Activated CD8-positive, alpha-beta T cell treated with anti-CD3 and anti-CD28 coated beads, Interleukin-2, amount 10 ng/mL, durations not matched to agents 7 days and 5 days (primary cell): ENCODE data around the gene EXOC4. TPM values are rescaled to one million over a fixed set of nuclear protein-coding genes. Genes with fewer than 3 reads are reported as not detected.

ENCODE experiments used
- ATAC-seq: fragments of 150-1000 bp; cut with Tn5 transposase; one replicate; pipeline ENCODE4 v1.10.0; 2021; ENCODE audit warnings: moderate library complexity
- CTCF ChIA-PET: fragments of 350-600 bp; sonication (Branson Sonifier 250); formaldehyde crosslinking; loops from one replicate; lab custom pipeline; 2021; ENCODE audit warnings: antibody characterized with exemption; lab: Charles Lee
- POLR2A ChIA-PET: fragments of 350-600 bp; sonication (Branson Sonifier 250); formaldehyde crosslinking; loops from one replicate; lab custom pipeline; 2021; ENCODE audit warnings: antibody characterized with exemption; lab: Charles Lee
- DNase-seq: peaks from one replicate; pipeline ENCODE4 v3.0.0-alpha.2; 2020
- H3K27ac Mint-ChIP-seq: one replicate; pipeline ENCODE4 v1.8.0; 2021; ENCODE audit warnings: mild to moderate bottlenecking, mixed read lengths
- H3K27me3 Mint-ChIP-seq: one replicate; pipeline ENCODE4 v1.8.0; 2021; ENCODE audit warnings: low read depth, mixed read lengths
- H3K36me3 Mint-ChIP-seq: one replicate; pipeline ENCODE4 v1.8.0; 2021; ENCODE audit warnings: low read depth, mixed read lengths
- H3K4me1 Mint-ChIP-seq: one replicate; pipeline ENCODE4 v1.8.0; 2021; ENCODE audit warnings: low read depth, mixed read lengths
- H3K4me3 Mint-ChIP-seq: one replicate; pipeline ENCODE4 v1.8.0; 2021; ENCODE audit warnings: mild to moderate bottlenecking, mixed read lengths
- H3K9me3 Mint-ChIP-seq: one replicate; pipeline ENCODE4 v1.8.0; 2022; ENCODE audit warnings: mixed read lengths; ENCODE audit not compliant: insufficient read depth
- total RNA-seq, 2 experiments: library from RNA; stranded (reverse); gene quantifications; one replicate each; pipeline ENCODE4 v1.2.3, GENCODE V29; 2021

EXOC4 gene
- total RNA-seq, 2 experiments from 2014 or later: 68.2 to 75.1 TPM

DNA sequence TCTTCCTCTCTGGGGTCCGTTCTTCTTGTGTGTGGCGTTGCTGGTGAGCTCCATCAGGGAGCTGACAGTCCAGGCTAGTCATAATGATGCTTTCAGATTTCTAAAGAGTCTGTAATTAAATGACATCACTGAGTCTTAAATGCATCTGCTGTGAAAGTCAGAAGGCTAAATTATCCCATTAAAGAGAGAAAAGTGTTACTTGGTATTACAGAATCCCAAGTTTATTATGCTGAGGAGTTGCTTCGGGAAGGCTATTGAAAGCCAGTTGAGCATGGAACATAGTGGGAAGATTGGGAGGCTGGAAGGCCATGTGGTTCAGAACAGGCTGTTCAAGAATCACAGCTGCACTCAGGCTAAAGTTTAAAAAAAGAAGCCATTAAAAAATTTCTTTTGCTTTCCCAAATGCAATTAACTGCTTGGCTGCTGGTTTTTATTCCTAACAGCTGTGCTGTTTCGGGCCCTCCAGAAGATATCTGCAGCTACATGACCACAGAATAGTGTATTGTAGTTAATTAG is 531.7 kb downstream of the EXOC4 start:
- Mint-ChIP-seq H3K4me1 (no peaks in the 10 kb centered on the region), H3K27me3 (no peaks in the 10 kb centered on the region), H3K4me3 (no peak overlapping the region), H3K9me3 (peaks cover 4% of the 10 kb centered on the region), H3K27ac (no peak overlapping the region), H3K36me3 (no peaks in the 10 kb centered on the region)
- POLR2A ChIA-PET: no interaction called here
- ATAC-seq (no peak), DNase-seq (no peak)
- CTCF ChIA-PET: no interaction called here

DNA sequence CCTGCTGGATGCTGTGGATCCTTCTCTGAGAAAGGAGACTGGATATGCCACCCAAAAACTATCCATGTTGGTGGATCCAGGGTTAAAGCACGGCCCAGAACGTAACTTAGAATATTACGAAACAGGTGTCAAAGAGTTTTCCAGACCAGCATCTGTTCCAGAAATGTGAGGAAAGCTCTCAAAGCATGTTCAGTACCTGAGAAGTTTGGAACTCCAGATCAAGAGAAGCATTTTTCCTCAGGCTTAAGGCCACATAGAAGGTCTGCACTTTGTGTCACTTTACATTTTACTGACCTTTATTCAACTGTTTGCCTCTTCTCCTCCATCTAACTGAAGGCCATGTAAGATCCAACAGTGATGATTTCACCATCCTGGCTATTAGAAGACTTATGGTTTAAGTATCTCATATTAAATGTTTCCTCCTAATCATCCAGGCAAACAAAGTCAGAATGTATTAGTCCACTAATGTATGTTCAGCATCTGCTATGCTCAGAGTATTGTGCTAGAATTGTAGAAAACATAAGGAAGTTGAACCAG is 533.6 kb downstream of the EXOC4 start:
- DNase-seq (no peak), ATAC-seq (no peak)
- ChIA-PET POLR2A (no interaction called here), CTCF (no interaction called here)
- no peaks in the 10 kb centered on the region for H3K4me1 Mint-ChIP-seq
- no peak overlapping the region for H3K27ac Mint-ChIP-seq
- H3K4me3 Mint-ChIP-seq: no peak overlapping the region
- no peaks in the 10 kb centered on the region for H3K9me3 Mint-ChIP-seq
- H3K27me3 Mint-ChIP-seq: no peaks in the 10 kb centered on the region
- H3K36me3 Mint-ChIP-seq: no peaks in the 10 kb centered on the region

GRCh38 chr7:133789974-133790373 is 537.1 kb downstream of the EXOC4 start:
- H3K4me3 Mint-ChIP-seq: no peak overlapping the region
- POLR2A ChIA-PET: no interaction called here
- H3K4me1 Mint-ChIP-seq: no peaks in the 10 kb centered on the region
- no peaks in the 10 kb centered on the region for H3K27me3 Mint-ChIP-seq
- H3K9me3 Mint-ChIP-seq: no peaks in the 10 kb centered on the region
- no peaks in the 10 kb centered on the region for H3K36me3 Mint-ChIP-seq
- DNase-seq: no peak
- CTCF ChIA-PET: no interaction called here
- ATAC-seq: no peak
- no peak overlapping the region for H3K27ac Mint-ChIP-seq

DNA sequence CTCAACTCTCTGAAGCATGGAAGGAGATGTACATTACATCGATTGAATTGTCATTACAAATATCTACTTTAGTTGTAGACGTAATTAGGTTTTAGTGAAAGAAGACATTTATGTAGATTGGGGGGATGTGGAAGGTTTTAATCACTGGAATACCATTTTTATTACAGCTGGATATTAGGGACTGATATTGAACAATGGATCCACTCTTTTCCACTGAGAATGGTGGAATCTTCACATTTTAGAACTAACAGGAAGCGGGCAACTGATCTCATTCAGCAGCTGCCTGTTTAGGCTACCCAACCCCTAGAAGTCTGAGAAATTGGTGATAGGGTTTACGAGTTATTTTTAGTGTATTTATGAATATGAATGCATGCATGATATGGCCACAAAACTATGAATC is 538.0 kb downstream of the EXOC4 start:
- POLR2A ChIA-PET: no interaction called here
- Mint-ChIP-seq H3K36me3 (no peaks in the 10 kb centered on the region), H3K27me3 (no peaks in the 10 kb centered on the region), H3K9me3 (no peaks in the 10 kb centered on the region), H3K4me3 (no peak overlapping the region), H3K27ac (no peak overlapping the region), H3K4me1 (no peaks in the 10 kb centered on the region)
- no peak for ATAC-seq
- no peak for DNase-seq
- CTCF ChIA-PET: no interaction called here

- no peak for DNase-seq
Observed at GRCh38 chr7:133794479-133794878, 541.6 kb downstream of the EXOC4 start.

GRCh38 chr7:133795068-133795665 is 542.3 kb downstream of the EXOC4 start:
- Mint-ChIP-seq H3K27ac (no peak overlapping the region), H3K27me3 (no peaks in the 10 kb centered on the region), H3K9me3 (no peaks in the 10 kb centered on the region), H3K36me3 (no peaks in the 10 kb centered on the region), H3K4me3 (no peak overlapping the region), H3K4me1 (no peaks in the 10 kb centered on the region)
- ChIA-PET CTCF (no interaction called here), POLR2A (no interaction called here)
- DNase-seq: no peak
- ATAC-seq: no peak

More at GRCh38 chr7:133794479-133794878, 541.6 kb downstream of the EXOC4 start:
- no peaks in the 10 kb centered on the region for H3K9me3 Mint-ChIP-seq
- H3K27ac Mint-ChIP-seq: no peak overlapping the region
- ChIA-PET CTCF (no interaction called here), POLR2A (no interaction called here)
- ATAC-seq: no peak
- H3K4me3 Mint-ChIP-seq: no peak overlapping the region
- no peaks in the 10 kb centered on the region for H3K27me3 Mint-ChIP-seq
- H3K36me3 Mint-ChIP-seq: no peaks in the 10 kb centered on the region
- no peaks in the 10 kb centered on the region for H3K4me1 Mint-ChIP-seq

DNA sequence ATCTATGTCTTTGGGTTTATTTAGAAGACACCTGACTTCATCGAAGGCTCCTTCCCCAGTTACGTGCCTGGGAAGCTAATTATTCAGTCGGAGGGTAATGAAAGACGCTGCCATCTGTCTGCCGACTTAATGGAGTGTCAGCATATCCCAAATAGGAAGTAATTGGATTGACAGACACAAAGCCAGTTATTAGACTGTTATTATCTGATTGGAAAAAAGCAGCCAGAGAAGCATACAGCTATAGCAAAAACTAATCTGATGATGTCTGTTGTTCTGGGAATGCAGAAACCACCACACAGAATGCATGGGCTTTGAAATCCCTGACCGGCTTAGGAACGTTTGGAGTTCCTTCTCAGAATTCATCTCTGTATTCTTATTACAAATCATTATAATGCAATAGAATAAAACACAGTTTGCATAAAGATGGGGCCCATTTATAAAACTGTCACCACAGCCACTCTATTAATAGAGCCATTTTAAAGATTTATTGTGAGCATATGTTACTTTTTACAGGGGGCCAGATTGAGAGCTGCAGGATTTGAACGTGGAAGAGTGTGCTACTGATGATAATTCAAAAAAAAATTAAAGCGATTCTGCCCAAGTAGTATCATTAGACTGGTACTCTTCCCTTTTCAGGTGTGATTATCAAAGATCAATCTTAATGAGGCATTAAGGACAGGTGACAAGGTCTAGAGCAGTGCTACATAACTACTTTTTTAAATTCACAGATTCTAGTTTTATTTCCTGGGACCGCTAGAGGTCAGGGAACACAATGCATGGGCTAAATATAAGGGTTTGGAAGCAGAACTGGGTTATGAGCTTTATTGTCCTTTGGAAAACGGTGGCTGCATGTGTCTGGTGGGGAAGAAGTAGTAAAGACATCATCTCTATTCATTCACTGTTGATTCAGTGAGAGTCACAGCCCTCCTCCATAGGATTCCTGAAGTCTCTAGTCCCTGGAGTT is 544.2 kb downstream of the EXOC4 start:
- ChIA-PET CTCF (interaction anchor here (0.8 to 0.9 kb wide), 2 partner anchors 33 to 54 kb away, joined by 3 read pairs; no protein-coding TSS in a partner anchor), POLR2A (no interaction called here)
- DNase-seq (no peak), ATAC-seq (no peak)
- H3K36me3 Mint-ChIP-seq: no peaks in the 10 kb centered on the region
- no peak overlapping the region for H3K4me3 Mint-ChIP-seq
- H3K27me3 Mint-ChIP-seq: no peaks in the 10 kb centered on the region
- H3K9me3 Mint-ChIP-seq: no peaks in the 10 kb centered on the region
- no peaks in the 10 kb centered on the region for H3K4me1 Mint-ChIP-seq
- H3K27ac Mint-ChIP-seq: no peak overlapping the region

- no peak for DNase-seq
- no peak for ATAC-seq
- POLR2A ChIA-PET: no interaction called here
- H3K27me3 Mint-ChIP-seq: no peaks in the 10 kb centered on the region
- no peaks in the 10 kb centered on the region for H3K4me1 Mint-ChIP-seq
- H3K9me3 Mint-ChIP-seq: no peaks in the 10 kb centered on the region
- no peak overlapping the region for H3K27ac Mint-ChIP-seq
- CTCF ChIA-PET: interaction anchor here (0.8 kb wide), 1 partner anchor 32 kb away, joined by 3 read pairs; no protein-coding TSS in a partner anchor
- no peaks in the 10 kb centered on the region for H3K36me3 Mint-ChIP-seq
- no peak overlapping the region for H3K4me3 Mint-ChIP-seq
Observed at GRCh38 chr7:133797818-133798520, 545.1 kb downstream of the EXOC4 start.

DNA sequence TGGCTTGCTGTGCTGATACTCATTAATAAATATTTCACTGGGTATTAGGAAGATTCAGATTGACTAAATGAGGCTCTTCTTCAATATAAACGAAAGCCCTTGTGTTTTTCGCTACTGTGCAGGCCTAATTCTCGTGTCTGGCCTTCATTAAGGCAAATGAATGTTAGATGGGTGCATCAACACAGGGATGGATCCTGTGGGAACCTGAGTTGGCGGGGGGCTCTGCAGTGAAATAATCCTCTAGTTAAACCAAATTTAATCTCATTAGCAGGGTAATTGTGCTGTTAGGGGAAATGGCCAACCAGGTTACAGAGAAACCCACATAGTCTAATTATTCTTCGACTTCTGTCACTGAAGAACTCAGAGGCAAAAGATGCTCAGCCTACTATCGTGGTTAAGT is 548.5 kb downstream of the EXOC4 start:
- DNase-seq (no peak), ATAC-seq (no peak)
- Mint-ChIP-seq H3K36me3 (no peaks in the 10 kb centered on the region), H3K27ac (no peak overlapping the region), H3K27me3 (no peaks in the 10 kb centered on the region), H3K4me3 (no peak overlapping the region), H3K9me3 (no peaks in the 10 kb centered on the region), H3K4me1 (no peaks in the 10 kb centered on the region)
- ChIA-PET POLR2A (no interaction called here), CTCF (no interaction called here)

GRCh38 chr7:133804127-133804526 is 551.2 kb downstream of the EXOC4 start:
- no peak overlapping the region for H3K27ac Mint-ChIP-seq
- POLR2A ChIA-PET: no interaction called here
- H3K9me3 Mint-ChIP-seq: no peaks in the 10 kb centered on the region
- CTCF ChIA-PET: no interaction called here
- no peaks in the 10 kb centered on the region for H3K36me3 Mint-ChIP-seq
- no peaks in the 10 kb centered on the region for H3K4me1 Mint-ChIP-seq
- DNase-seq: no peak
- no peaks in the 10 kb centered on the region for H3K27me3 Mint-ChIP-seq
- no peak overlapping the region for H3K4me3 Mint-ChIP-seq
- no peak for ATAC-seq

DNA sequence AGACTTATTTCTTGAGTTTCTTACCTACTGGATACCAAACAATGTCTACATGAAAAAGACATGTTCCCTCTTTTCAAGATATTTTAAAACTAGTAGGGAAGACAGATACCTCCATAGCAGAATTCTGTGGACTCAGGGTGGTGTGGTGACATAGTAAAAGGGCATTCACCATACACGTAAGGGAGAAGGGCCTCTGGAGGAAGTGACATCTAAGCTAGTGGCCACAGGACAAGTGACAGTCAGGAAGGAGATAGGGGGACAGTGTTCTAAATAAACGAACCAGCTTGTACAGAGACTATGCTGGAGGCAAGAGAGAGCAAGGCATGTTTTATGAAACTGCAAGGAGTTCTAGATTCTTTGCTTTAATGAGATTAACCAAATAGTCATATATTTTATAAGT is 552.5 kb downstream of the EXOC4 start:
- Mint-ChIP-seq H3K9me3 (no peaks in the 10 kb centered on the region), H3K36me3 (no peaks in the 10 kb centered on the region), H3K27me3 (no peaks in the 10 kb centered on the region), H3K4me3 (no peak overlapping the region), H3K4me1 (no peaks in the 10 kb centered on the region), H3K27ac (no peak overlapping the region)
- ChIA-PET POLR2A (no interaction called here), CTCF (no interaction called here)
- ATAC-seq (no peak), DNase-seq (no peak)
